ENCODE measurements around the gene ZGRF1.
"Not testable (repeated sequence)": the region's sequence is repeated elsewhere in the genome, so short reads cannot be mapped to it uniquely, and the experiment has no call there.

Gene ZGRF1

GRCh38 chr4:112516066-112516470, 120.6 kb downstream of the ZGRF1 start, which contains the start of gene NEUROG2:
Gene NEUROG2, minus strand, starts transcription at chr4:112516180. Its CDS starts 705 bp downstream, at chr4:112515475.
- no peak for DNase-seq (ENCODE audit: low read depth in 2 of 2)

- no peak for DNase-seq (ENCODE audit: low read depth in 2 of 2)
These were observed 121.3 kb downstream of the ZGRF1 start for GRCh38 chr4:112515198-112516065.

- DNase-seq (ENCODE audit: low read depth in 2 of 2): no peak
These were observed 122.0 kb downstream of the ZGRF1 start for GRCh38 chr4:112514647-112515197.

GRCh38 chr4:112513971-112514646, 122.6 kb downstream of the ZGRF1 start:
- no peak for DNase-seq (ENCODE audit: low read depth in 2 of 2)

- DNase-seq (ENCODE audit: low read depth in 2 of 2): no peak
These were observed 124.9 kb downstream of the ZGRF1 start for GRCh38 chr4:112511803-112512118.

GRCh38 chr4:112511093-112511802, 125.5 kb downstream of the ZGRF1 start:
- DNase-seq (ENCODE audit: low read depth in 2 of 2): no peak

GRCh38 chr4:112510291-112511092, 126.2 kb downstream of the ZGRF1 start:
- no peak for DNase-seq (ENCODE audit: low read depth in 2 of 2)

- DNase-seq (ENCODE audit: low read depth in 2 of 2): no peak
These were observed 127.2 kb downstream of the ZGRF1 start for GRCh38 chr4:112509243-112510141.

- no peak for DNase-seq (ENCODE audit: low read depth in 2 of 2)
These were observed 128.4 kb downstream of the ZGRF1 start for GRCh38 chr4:112508356-112508755.

- no peak for DNase-seq (ENCODE audit: low read depth in 2 of 2)
These were observed 131.9 kb downstream of the ZGRF1 start for GRCh38 chr4:112504807-112505206.

- DNase-seq (ENCODE audit: low read depth in 2 of 2): no peak
These were observed 133.8 kb downstream of the ZGRF1 start for GRCh38 chr4:112502871-112503270.

- DNase-seq (ENCODE audit: low read depth in 2 of 2): no peak
These were observed 144.4 kb downstream of the ZGRF1 start for GRCh38 chr4:112492321-112492720.

- not testable (repeated sequence) for DNase-seq (ENCODE audit: low read depth in 2 of 2)
These were observed 145.9 kb downstream of the ZGRF1 start for GRCh38 chr4:112490808-112491207.

Data from stimulated activated CD8-positive, alpha-beta memory T cell treated with anti-CD3 and anti-CD28 coated beads, Interleukin-15, amount 100 ng/mL, for 48 hours (primary cell).